HCT116 (cell line): ENCODE measurements around the gene AUP1. TPM values are rescaled to one million over a fixed set of nuclear protein-coding genes. Genes with fewer than 3 reads are reported as not detected.

Experiments
- ATAC-seq: fragments of 200-7000 bp; cut with Tn5 transposase; 2 replicates; pipeline ENCODE4 v1.9.1; 2020; ENCODE audit warnings: mild to moderate bottlenecking, moderate library complexity
- BruUV-seq: library from RNA; stranded (reverse); fragments of 400-500 nt; replicated peaks from 2 replicates; lab custom pipeline; 2021; lab: Mats Ljungman, UMichigan
- CTCF ChIA-PET: fragments of 300-600 bp; sonication (Branson Sonifier 250); formaldehyde crosslinking; loops from one replicate; lab custom pipeline; 2021; ENCODE audit warnings: antibody characterized with exemption; lab: Charles Lee
- POLR2A ChIA-PET: fragments of 300-600, 350-600 bp; sonication (Branson Sonifier 250); formaldehyde crosslinking; loops from one replicate; lab custom pipeline; 2021; ENCODE audit warnings: antibody characterized with exemption; lab: Charles Lee
- RAD21 ChIA-PET, 2 experiments: fragments of 300-600 bp; sonication (Branson Sonifier 250); formaldehyde crosslinking; loops; one replicate each; lab custom pipeline; 2023; ENCODE audit warnings: low total read pairs in 2 of 2; ENCODE audit not compliant: uncharacterized antibody in 2 of 2, unreplicated experiment in 2 of 2, low non-redundant PET in 1 of 2; lab: Charles Lee
- DNase-seq: peaks from one replicate; pipeline ENCODE4 v3.0.0-alpha.2; 2010; ENCODE audit warnings: low read depth, low spot score
- H2AFZ ChIP-seq: fragments of 200-600 bp; shearing (Covaris generic), sonication (generic); 2 replicates; pipeline ENCODE4 v1.6.1; 2017; ENCODE audit warnings: low read depth, mixed run types, mixed read lengths, antibody characterized with exemption, low read length; ENCODE audit not compliant: poor library complexity, severe bottlenecking
- H3K27ac ChIP-seq: 2 replicates; pipeline ENCODE4 v1.5.1; 2012; ENCODE audit warnings: low read depth, low read length
- H3K27me3 ChIP-seq: fragments of 200-600 bp; sonication (generic); 2 replicates; pipeline ENCODE4 v1.6.1; 2016; ENCODE audit warnings: mixed run types, low read length, mixed read lengths; ENCODE audit not compliant: insufficient read depth
- H3K36me3 ChIP-seq, 2 experiments: fragments of 200-500 bp in 1 of 2; fragments of 200-600 bp in 1 of 2; sonication (Bioruptor generic) in 1 of 2; sonication (generic) in 1 of 2; 2 replicates each; pipeline versions ENCODE4 v1.5.1 to v1.6.1; 2014 to 2016; ENCODE audit warnings: low read length in 2 of 2, inconsistent platforms in 1 of 2, mixed read lengths in 1 of 2, mixed run types in 1 of 2; ENCODE audit not compliant: insufficient read depth in 2 of 2, control insufficient read depth in 1 of 2
- H3K4me1 ChIP-seq, 2 experiments: fragments of 200-600 bp in 1 of 2; sonication (generic) in 1 of 2; 2 replicates each; pipeline versions ENCODE4 v1.5.1 to v1.6.1; 2012 to 2017; ENCODE audit warnings: low read length in 2 of 2, inconsistent platforms in 1 of 2, mild to moderate bottlenecking in 1 of 2, mixed read lengths in 1 of 2, mixed run types in 1 of 2, moderate library complexity in 1 of 2; ENCODE audit not compliant: insufficient read depth in 2 of 2, control insufficient read depth in 1 of 2
- H3K4me2 ChIP-seq: fragments of 200-600 bp; sonication (generic); 2 replicates; pipeline ENCODE4 v1.6.1; 2017; ENCODE audit warnings: mixed run types, low read length, mixed read lengths
- H3K4me3 ChIP-seq, 2 experiments: fragments of 200-600 bp in 1 of 2; sonication (generic) in 1 of 2; replicated peaks in 1 of 2; 2 replicates each; pipeline ENCODE4 v1.5.1; 2011 to 2016; ENCODE audit warnings: low read length in 2 of 2, control low read depth in 1 of 2, low read depth in 1 of 2, mild to moderate bottlenecking in 1 of 2, mixed read lengths in 1 of 2, mixed run types in 1 of 2
- H3K79me2 ChIP-seq: fragments of 200-600 bp; sonication (generic); 2 replicates; pipeline ENCODE4 v1.6.1; 2017; ENCODE audit warnings: mild to moderate bottlenecking, mixed run types, low read length, moderate library complexity, mixed read lengths; ENCODE audit not compliant: insufficient read depth
- H3K9ac ChIP-seq: fragments of 200-600 bp; sonication (generic); 2 replicates; pipeline ENCODE4 v1.6.1; 2016; ENCODE audit warnings: low read length, mixed read lengths
- H3K9me2 ChIP-seq: fragments of 200-600 bp; sonication (generic), shearing (Covaris generic); 2 replicates; pipeline ENCODE4 v1.6.1; 2017; ENCODE audit warnings: mixed run types, mild to moderate bottlenecking, moderate library complexity; ENCODE audit not compliant: insufficient read depth
- H3K9me3 ChIP-seq, 2 experiments: fragments of 200-500 bp in 1 of 2; fragments of 200-600 bp in 1 of 2; sonication (Bioruptor generic) in 1 of 2; sonication (generic) in 1 of 2; 2 replicates each; pipeline ENCODE4 v1.6.1; 2014 to 2017; ENCODE audit warnings: low read length in 2 of 2, mixed read lengths in 2 of 2, inconsistent platforms in 1 of 2, low read depth in 1 of 2, mild to moderate bottlenecking in 1 of 2, mixed run types in 1 of 2, moderate library complexity in 1 of 2; ENCODE audit not compliant: control insufficient read depth in 1 of 2, insufficient read depth in 1 of 2
- H4K20me1 ChIP-seq: fragments of 200-600 bp; sonication (generic), shearing (Covaris generic); 2 replicates; pipeline ENCODE4 v1.6.1; 2017; ENCODE audit warnings: mixed run types, mild to moderate bottlenecking, moderate library complexity; ENCODE audit not compliant: insufficient read depth
- ATF3 ChIP-seq: IDR thresholded peaks from 2 replicates; pipeline ENCODE4 v1.6.1; 2012
- CBX3 ChIP-seq: IDR thresholded peaks from 2 replicates; pipeline ENCODE4 v1.6.1; 2012; ENCODE audit warnings: low read depth
- EGR1 ChIP-seq: IDR thresholded peaks from 2 replicates; pipeline ENCODE4 v1.6.1; 2012; ENCODE audit warnings: low read depth
- ELF1 ChIP-seq: IDR thresholded peaks from 2 replicates; pipeline ENCODE4 v1.6.1; 2012; ENCODE audit warnings: low read depth, borderline replicate concordance
- EZH2 ChIP-seq: fragments of 200-600 bp; sonication (generic); IDR thresholded peaks from 2 replicates; pipeline ENCODE4 v1.6.1; 2017; ENCODE audit warnings: antibody characterized with exemption, mixed run types
- EZH2phosphoT487 ChIP-seq: fragments of 200-600 bp; IDR thresholded peaks from 2 replicates; pipeline ENCODE4 v1.6.1; 2018; ENCODE audit warnings: antibody characterized with exemption, borderline replicate concordance
- JUND ChIP-seq: IDR thresholded peaks from 2 replicates; pipeline ENCODE4 v1.6.1; 2012
- MAX ChIP-seq: IDR thresholded peaks from 2 replicates; pipeline ENCODE4 v1.6.1; 2012
- POLR2A ChIP-seq: IDR thresholded peaks from 2 replicates; pipeline ENCODE4 v1.7.0; 2011; ENCODE audit warnings: borderline replicate concordance; ENCODE audit not compliant: insufficient read depth, insufficient read length; ENCODE audit errors: extremely low read depth
- POLR2AphosphoS5 ChIP-seq: IDR thresholded peaks from 2 replicates; pipeline ENCODE4 v1.6.1; 2011; ENCODE audit warnings: mild to moderate bottlenecking, low read depth, low read length, moderate library complexity
- RAD21 ChIP-seq: IDR thresholded peaks from 2 replicates; pipeline ENCODE4 v1.6.1; 2012; ENCODE audit warnings: low read depth, mild to moderate bottlenecking
- REST ChIP-seq: IDR thresholded peaks from 2 replicates; pipeline ENCODE4 v1.6.1; 2012; ENCODE audit warnings: low read depth
- SIN3A ChIP-seq: IDR thresholded peaks from 2 replicates; pipeline ENCODE4 v1.6.1; 2012; ENCODE audit warnings: low read depth
- SP1 ChIP-seq: IDR thresholded peaks from 2 replicates; pipeline ENCODE4 v1.6.1; 2012; ENCODE audit warnings: low read depth
- TCF7L2 ChIP-seq: IDR thresholded peaks from 2 replicates; pipeline ENCODE4 v1.7.0; 2011; ENCODE audit warnings: borderline replicate concordance, inconsistent platforms; ENCODE audit not compliant: insufficient read depth, insufficient read length; ENCODE audit errors: extremely low read depth
- YY1 ChIP-seq: IDR thresholded peaks from 2 replicates; pipeline ENCODE4 v1.6.1; 2011; ENCODE audit warnings: low read length, low read depth, moderate library complexity, mild to moderate bottlenecking; ENCODE audit not compliant: insufficient replicate concordance; ENCODE audit errors: extremely low read depth
- ZBTB33 ChIP-seq: IDR thresholded peaks from 2 replicates; pipeline ENCODE4 v1.6.1; 2011; ENCODE audit warnings: mild to moderate bottlenecking, low read length, moderate library complexity; ENCODE audit not compliant: insufficient replicate concordance; ENCODE audit errors: extremely low read depth
- ZFX ChIP-seq: fragments of 450-650 bp; IDR thresholded peaks from 2 replicates; pipeline ENCODE4 v1.6.1; 2017
- ZNF274 ChIP-seq: fragments of 200-500 bp; sonication (Bioruptor generic); IDR thresholded peaks from 2 replicates; pipeline ENCODE4 v1.6.1; 2014; ENCODE audit warnings: mild to moderate bottlenecking, low read depth, low read length, inconsistent platforms
- intact Hi-C: fragments of 100-400 bp; cut with micrococcal nuclease; formaldehyde crosslinking; loops from 2 replicates; pipeline ENCODE4 v1.10.0; 2022
- total RNA-seq: library from RNA; stranded (reverse); gene quantifications from one replicate; pipeline ENCODE4 v1.2.1, GENCODE V29; 2021; ENCODE audit not compliant: unreplicated experiment

AUP1 gene
- total RNA-seq, 1 experiment from 2014 or later = 116 TPM

- ChIA-PET CTCF (interaction anchor here (0.7 kb wide), 1 partner anchor 135 kb away, joined by 4 read pairs; no protein-coding TSS in a partner anchor), RAD21 (no interaction called here), POLR2A (no interaction called here)
- no peaks in the 10 kb centered on the region for H3K9me3 ChIP-seq
- no peak within 1 kb of the TSS for H3K4me2 ChIP-seq
- H3K36me3 ChIP-seq = no peaks in the 10 kb centered on the region
- H2AFZ ChIP-seq = no peak within 1 kb of the TSS
- no peak within 1 kb of the TSS for H3K9ac ChIP-seq
- intact Hi-C loops = no loop called here
- no peak for ATAC-seq
- H4K20me1 ChIP-seq = no peaks in the 10 kb centered on the region
- no peaks in the 10 kb centered on the region for H3K79me2 ChIP-seq
- TF ChIP-seq ZFX = no peak
- no peak for TF ChIP-seq ELF1
- TF ChIP-seq EGR1 = no peak
- no peak for TF ChIP-seq SIN3A
- TF ChIP-seq ZBTB33 = no peak
- no peak for TF ChIP-seq EZH2phosphoT487
- TF ChIP-seq TCF7L2 = no peak
- no peak for TF ChIP-seq EZH2
- no peak for TF ChIP-seq ATF3
- no peak for TF ChIP-seq YY1
- no peak for TF ChIP-seq JUND
- TF ChIP-seq POLR2A = no peak
- TF ChIP-seq CBX3 = no peak
- TF ChIP-seq POLR2AphosphoS5 = no peak
- no peak for TF ChIP-seq MAX
- no peak for TF ChIP-seq REST
- TF ChIP-seq RAD21 = no peak
- no peak for TF ChIP-seq ZNF274
- TF ChIP-seq SP1 = no peak
- H3K27me3 ChIP-seq = no peaks in the 10 kb centered on the region
- DNase-seq = no peak
- H3K4me3 ChIP-seq = no peak within 1 kb of the TSS
- no peaks in the 10 kb centered on the region for H3K9me2 ChIP-seq
- no peaks in the 10 kb centered on the region for H3K4me1 ChIP-seq
- no TSS peak for BruUV-seq
- H3K27ac ChIP-seq = no peak within 1 kb of the TSS
Observed at GRCh38 chr2:74514368-74515270, 14.9 kb downstream of the AUP1 start, which contains the start of gene TLX2. Gene TLX2, plus strand, starts transcription at chr2:74514450. Its CDS starts 357 bp downstream, at chr2:74514807.
